OCI-M2 (cell line): ENCODE results near the gene TCFL5.

ENCODE experiments used
- DNase-seq: peaks from one replicate; lab custom pipeline; 2025; ENCODE audit not compliant: unreplicated experiment; lab: John Stamatoyannopoulos, UW

The TCFL5 gene

GRCh38 chr20:62835931-62836861 is 25.4 kb downstream of the TCFL5 start:
- no peak for DNase-seq

- DNase-seq: no peak
Observed at GRCh38 chr20:62834967-62835730, 26.5 kb downstream of the TCFL5 start.

- DNase-seq: no peak
Observed at GRCh38 chr20:62832951-62833391, 28.7 kb downstream of the TCFL5 start.

GRCh38 chr20:62832212-62832922 is 29.3 kb downstream of the TCFL5 start:
- no peak for DNase-seq

- no peak for DNase-seq
Observed at GRCh38 chr20:62831854-62832211, 29.8 kb downstream of the TCFL5 start.

- no peak for DNase-seq
Observed at GRCh38 chr20:62831361-62831788, 30.2 kb downstream of the TCFL5 start.

GRCh38 chr20:62830821-62831220 is 30.8 kb downstream of the TCFL5 start:
- no peak for DNase-seq

GRCh38 chr20:62830251-62830650 is 31.4 kb downstream of the TCFL5 start:
- DNase-seq: no peak

- no peak for DNase-seq
Observed at GRCh38 chr20:62829231-62830230, 32.1 kb downstream of the TCFL5 start.

GRCh38 chr20:62828511-62829230 is 33.0 kb downstream of the TCFL5 start:
- DNase-seq: no peak

GRCh38 chr20:62828051-62828450 is 33.6 kb downstream of the TCFL5 start:
- DNase-seq: no peak

- DNase-seq: no peak
Observed at GRCh38 chr20:62827311-62828038, 34.1 kb downstream of the TCFL5 start.

GRCh38 chr20:62826646-62827310 is 34.8 kb downstream of the TCFL5 start:
- DNase-seq: no peak

GRCh38 chr20:62825986-62826645 is 35.5 kb downstream of the TCFL5 start:
- DNase-seq: no peak

GRCh38 chr20:62825333-62825985 is 36.2 kb downstream of the TCFL5 start:
- DNase-seq: no peak

- DNase-seq: no peak
Observed at GRCh38 chr20:62824476-62825332, 36.9 kb downstream of the TCFL5 start.
